NCI-H2029 treated with DMSO at 0.1 percent for 48 hours (cell line): ENCODE results near the gene IKBKE.

Experiments used
- DNase-seq: peaks from one replicate; lab custom pipeline; 2025; lab: John Stamatoyannopoulos, UW

The IKBKE gene

GRCh38 chr1:206496131-206496793, 26.0 kb downstream of the IKBKE start:
- no peak for DNase-seq

GRCh38 chr1:206497363-206497762, 27.1 kb downstream of the IKBKE start:
- DNase-seq: no peak

GRCh38 chr1:206497774-206498173, 27.5 kb downstream of the IKBKE start:
- no peak for DNase-seq

- no peak for DNase-seq
Observed at GRCh38 chr1:206498685-206499084, 28.4 kb downstream of the IKBKE start.

GRCh38 chr1:206500046-206500445, 29.8 kb downstream of the IKBKE start:
- DNase-seq: no peak

GRCh38 chr1:206501881-206502280, 31.6 kb downstream of the IKBKE start:
- DNase-seq: no peak

GRCh38 chr1:206502403-206502802, 32.1 kb downstream of the IKBKE start:
- no peak for DNase-seq

- no peak for DNase-seq
Observed at GRCh38 chr1:206502812-206503211, 32.5 kb downstream of the IKBKE start.

- no peak for DNase-seq
Observed at GRCh38 chr1:206503591-206504362, 33.5 kb downstream of the IKBKE start.

GRCh38 chr1:206504363-206504713, 34.1 kb downstream of the IKBKE start:
- no peak for DNase-seq

- DNase-seq: no peak
Observed at GRCh38 chr1:206505702-206506355, 35.6 kb downstream of the IKBKE start.

GRCh38 chr1:206506405-206507283, 36.4 kb downstream of the IKBKE start:
- no peak for DNase-seq

- DNase-seq: no peak
Observed at GRCh38 chr1:206507284-206508129, 37.2 kb downstream of the IKBKE start, which contains the start of gene RASSF5. TSS of gene RASSF5 (plus strand) at chr1:206507531. CDS start at chr1:206507603, 72 bp downstream.

- no peak for DNase-seq
Observed at GRCh38 chr1:206508130-206508889, 38.0 kb downstream of the IKBKE start.

GRCh38 chr1:206508956-206509355, 38.7 kb downstream of the IKBKE start:
- no peak for DNase-seq

- DNase-seq: no peak
Observed at GRCh38 chr1:206509612-206510257, 39.5 kb downstream of the IKBKE start.

GRCh38 chr1:206510371-206510770, 40.1 kb downstream of the IKBKE start:
- DNase-seq: no peak

GRCh38 chr1:206511362-206512057, 41.2 kb downstream of the IKBKE start:
- no peak for DNase-seq
